Activated T-helper 2 cell treated with anti-CD3 and anti-CD28 coated beads, Interferon-gamma antibody, Interleukin-2, Interleukin-4, amounts not matched to agents 10 μg/mL and 5 μg/mL and 100 μg/mL, durations not matched to agents 14 hours and 24 hours and 36 hours (primary cell): ENCODE data around the gene MPV17L2. TPM values are rescaled to one million over a fixed set of nuclear protein-coding genes. Genes with fewer than 3 reads are reported as not detected.

Experiments
- DNase-seq: peaks from one replicate; pipeline ENCODE4 v3.0.0; 2021; ENCODE audit warnings: low spot score
- H3K27ac Mint-ChIP-seq: one replicate; pipeline ENCODE4 v1.8.0; 2021; ENCODE audit warnings: mixed read lengths
- H3K27me3 Mint-ChIP-seq: one replicate; pipeline ENCODE4 v1.8.0; 2021; ENCODE audit warnings: low read depth, mixed read lengths
- H3K36me3 Mint-ChIP-seq: one replicate; pipeline ENCODE4 v1.8.0; 2021; ENCODE audit warnings: low read depth, mixed read lengths
- H3K4me1 Mint-ChIP-seq: one replicate; pipeline ENCODE4 v1.8.0; 2021; ENCODE audit warnings: low read depth, mixed read lengths
- H3K4me3 Mint-ChIP-seq: one replicate; pipeline ENCODE4 v1.8.0; 2021; ENCODE audit warnings: low read depth, mild to moderate bottlenecking, moderate library complexity, mixed read lengths
- H3K9me3 Mint-ChIP-seq: one replicate; pipeline ENCODE4 v1.8.0; 2021; ENCODE audit warnings: mixed read lengths
- intact Hi-C: fragments of 100-400 bp; cut with micrococcal nuclease; formaldehyde crosslinking; loops from one replicate; pipeline ENCODE4 v1.15.1; 2023
- total RNA-seq: library from RNA; stranded (reverse); gene quantifications from 2 replicates; pipeline ENCODE4 v1.2.3, GENCODE V29; 2022

Gene MPV17L2
- total RNA-seq, 1 donor from 2014 or later, result 14.5 TPM

DNA sequence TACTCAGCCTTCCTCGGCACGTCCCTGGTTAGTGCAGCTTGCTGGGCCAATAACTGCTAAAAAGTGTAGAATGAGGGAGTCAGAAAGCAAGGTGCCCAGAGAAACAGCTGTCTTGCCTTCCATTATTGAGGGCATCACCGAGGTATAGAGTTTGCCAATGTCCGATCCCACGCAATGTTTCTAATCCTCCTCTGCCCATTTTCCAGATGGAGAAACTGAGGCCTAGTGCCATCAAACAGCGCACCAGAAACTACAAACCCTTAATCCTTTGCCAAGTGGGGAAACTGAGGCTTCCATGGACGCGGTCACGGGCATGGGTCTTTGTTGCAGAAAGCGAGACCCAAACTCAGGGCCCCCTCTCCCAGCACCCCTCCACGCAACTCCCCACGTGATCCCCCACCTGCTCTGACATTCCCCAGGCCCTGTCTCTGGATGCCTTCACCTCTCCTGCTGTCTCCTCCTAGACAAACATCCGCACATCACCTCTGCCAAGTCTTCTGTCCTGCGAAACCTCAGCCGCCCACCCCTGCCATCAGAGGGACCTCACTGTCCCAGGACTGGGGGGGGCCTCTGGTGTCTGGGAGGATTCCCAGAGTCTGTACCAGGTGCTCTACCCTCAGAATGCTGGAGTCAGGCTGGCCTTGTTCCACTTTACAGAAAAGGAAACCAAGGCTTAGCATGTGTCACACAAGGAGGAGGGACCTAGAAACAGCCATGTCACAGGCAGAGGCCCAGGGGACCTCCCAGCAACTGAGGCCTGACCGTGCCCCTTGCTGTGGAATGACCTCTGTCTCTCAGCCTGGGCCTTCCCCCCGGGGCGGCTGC lies 34.1 kb downstream of the MPV17L2 start:
- DNase-seq, result no peak
- Mint-ChIP-seq H3K4me1 (peaks cover 8% of the 10 kb centered on the region), H3K27ac (no peak overlapping the region), H3K27me3 (peaks cover 57% of the 10 kb centered on the region), H3K4me3 (no peak overlapping the region), H3K9me3 (no peaks in the 10 kb centered on the region), H3K36me3 (no peaks in the 10 kb centered on the region)
- intact Hi-C loops, result no loop called here

DNA sequence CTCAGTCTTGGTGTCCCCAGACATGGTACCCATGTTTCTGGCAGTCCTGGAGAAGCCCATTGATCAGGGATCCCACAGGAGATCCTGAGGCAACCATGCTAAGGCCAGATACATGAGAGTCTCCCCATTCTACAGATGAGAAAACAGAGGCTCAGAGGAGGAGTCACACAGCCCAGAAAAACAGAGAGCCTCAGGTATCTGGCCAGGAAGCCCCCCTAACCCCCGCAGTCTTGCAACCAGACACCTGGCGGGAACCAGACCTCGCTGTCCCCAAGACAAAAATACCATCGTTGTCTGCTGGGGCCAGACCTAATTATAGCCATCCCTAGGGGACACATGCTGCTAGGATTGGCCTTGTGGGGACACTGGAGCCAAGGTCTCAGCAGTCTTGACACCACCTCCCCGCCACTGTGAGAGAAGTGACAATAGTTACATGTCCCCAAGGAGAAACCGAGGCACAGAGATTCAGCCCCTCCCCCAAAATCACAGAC lies 34.8 kb downstream of the MPV17L2 start:
- Mint-ChIP-seq H3K4me3 (no peak overlapping the region), H3K9me3 (no peaks in the 10 kb centered on the region), H3K27me3 (peaks cover 60% of the 10 kb centered on the region), H3K36me3 (no peaks in the 10 kb centered on the region), H3K27ac (no peak overlapping the region), H3K4me1 (peaks cover 11% of the 10 kb centered on the region)
- intact Hi-C loops, result no loop called here
- no peak for DNase-seq

DNA sequence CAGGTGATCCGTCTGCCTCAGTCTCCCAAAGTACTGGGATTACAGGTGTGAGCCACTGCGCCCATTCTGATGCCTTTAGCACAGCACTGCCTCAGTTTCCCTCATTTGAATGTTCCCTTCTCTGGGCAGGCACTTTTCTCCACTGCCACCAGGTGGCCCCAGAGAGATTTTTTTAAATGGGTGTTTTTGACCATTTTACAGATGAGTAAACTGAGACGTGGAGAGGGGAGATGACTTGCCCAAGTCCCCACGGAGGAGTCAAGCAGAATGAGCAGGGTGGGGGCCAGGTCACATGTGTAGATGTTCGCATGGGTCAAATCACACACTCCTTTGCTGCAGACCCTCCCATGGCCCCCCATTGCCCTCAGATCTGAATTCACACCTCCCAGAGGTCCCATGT lies 36.5 kb downstream of the MPV17L2 start:
- Mint-ChIP-seq H3K36me3 (no peaks in the 10 kb centered on the region), H3K27ac (no peak overlapping the region), H3K27me3 (peaks cover 63% of the 10 kb centered on the region), H3K4me3 (no peak overlapping the region), H3K9me3 (peaks cover 5% of the 10 kb centered on the region), H3K4me1 (peaks cover 10% of the 10 kb centered on the region)
- intact Hi-C loops, result no loop called here
- no peak for DNase-seq

DNA sequence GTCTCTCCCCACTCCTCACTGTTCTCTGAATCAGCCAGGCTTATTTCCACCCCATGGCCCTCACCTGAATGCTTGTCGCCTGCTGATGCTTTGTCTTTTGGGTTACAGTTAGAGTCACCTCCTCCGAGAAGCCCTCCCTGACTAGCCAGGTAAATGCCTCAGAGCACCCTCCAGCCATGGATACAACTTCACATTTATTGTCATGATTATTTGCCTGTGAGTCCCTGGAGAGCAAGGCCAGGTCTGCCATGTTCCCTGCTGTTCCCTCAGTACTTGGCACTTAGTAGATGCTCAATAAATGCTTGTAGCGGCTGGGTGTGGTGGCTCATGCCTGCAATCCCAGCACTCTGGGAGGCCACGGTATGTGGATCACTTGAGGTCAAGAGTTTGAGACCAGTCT lies 36.9 kb downstream of the MPV17L2 start:
- H3K9me3 Mint-ChIP-seq, result peaks cover 5% of the 10 kb centered on the region
- intact Hi-C loops, result no loop called here
- no peak for DNase-seq
- H3K36me3 Mint-ChIP-seq, result no peaks in the 10 kb centered on the region
- H3K4me3 Mint-ChIP-seq, result no peak overlapping the region
- H3K4me1 Mint-ChIP-seq, result peaks cover 6% of the 10 kb centered on the region
- peaks cover 60% of the 10 kb centered on the region for H3K27me3 Mint-ChIP-seq
- H3K27ac Mint-ChIP-seq, result no peak overlapping the region

DNA sequence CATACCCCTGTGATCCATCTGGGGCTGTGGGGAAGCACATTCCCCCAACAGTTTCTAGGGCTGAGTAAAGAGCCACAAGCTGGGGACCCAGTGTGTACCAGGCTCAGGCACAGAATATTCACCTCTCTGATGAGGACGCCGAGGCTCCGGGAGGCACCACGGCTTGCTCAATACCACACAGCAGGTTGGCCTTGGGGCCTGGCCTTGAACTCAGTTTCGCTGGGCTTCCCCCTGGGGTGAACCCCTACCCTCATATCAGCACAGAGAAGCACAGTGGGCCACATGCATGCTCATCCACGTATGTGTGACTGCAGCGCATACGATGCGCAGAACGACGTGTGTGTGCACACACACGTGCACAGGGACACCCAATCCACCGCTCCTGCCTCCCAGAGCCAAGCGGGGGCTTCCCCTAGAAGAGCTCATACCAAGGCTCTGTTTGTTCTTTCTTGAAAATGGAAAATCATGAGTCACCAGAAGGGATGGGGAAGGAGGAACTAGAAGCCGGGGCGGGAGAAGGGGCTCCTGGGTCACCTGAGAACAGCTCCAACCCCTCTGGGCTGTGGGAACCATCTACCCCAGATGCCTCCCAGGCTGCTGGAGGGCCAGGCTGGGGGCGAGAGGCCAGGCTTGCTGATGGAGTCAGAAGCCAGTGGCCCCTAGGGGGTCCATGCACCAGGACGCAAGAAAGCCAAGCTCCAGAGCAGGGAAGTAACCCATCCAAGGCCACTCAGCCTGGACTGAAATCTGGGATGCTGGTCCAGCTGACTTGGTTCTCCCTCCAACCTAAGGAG lies 38.1 kb downstream of the MPV17L2 start:
- H3K9me3 Mint-ChIP-seq, result peaks cover 5% of the 10 kb centered on the region
- peaks cover 49% of the 10 kb centered on the region for H3K27me3 Mint-ChIP-seq
- H3K4me3 Mint-ChIP-seq, result no peak overlapping the region
- no peaks in the 10 kb centered on the region for H3K36me3 Mint-ChIP-seq
- H3K4me1 Mint-ChIP-seq, result peaks cover 3% of the 10 kb centered on the region
- intact Hi-C loops, result no loop called here
- DNase-seq, result no peak
- H3K27ac Mint-ChIP-seq, result no peak overlapping the region

DNA sequence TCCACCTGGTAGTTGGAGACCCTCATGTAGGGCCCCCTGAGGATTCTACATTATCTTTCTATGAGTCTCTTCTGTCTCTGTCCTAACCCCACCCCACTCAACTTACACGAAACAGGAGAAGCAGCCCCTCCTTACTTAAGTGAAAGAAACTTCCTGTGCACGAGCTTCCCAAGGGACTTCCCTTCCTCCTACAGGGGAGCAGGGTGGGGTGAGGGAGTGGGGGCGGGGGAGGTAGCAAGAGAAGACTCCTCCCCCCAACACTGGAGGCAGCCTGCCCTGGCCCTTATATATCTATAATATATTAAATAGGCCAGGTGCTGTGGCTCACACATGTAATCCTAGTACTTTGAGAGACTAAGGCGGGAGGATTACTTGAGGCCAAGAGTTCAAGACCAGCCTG lies 38.8 kb downstream of the MPV17L2 start:
- Mint-ChIP-seq H3K27ac (no peak overlapping the region), H3K9me3 (peaks cover 5% of the 10 kb centered on the region), H3K4me3 (no peak overlapping the region), H3K4me1 (peaks cover 3% of the 10 kb centered on the region), H3K27me3 (peaks cover 46% of the 10 kb centered on the region), H3K36me3 (no peaks in the 10 kb centered on the region)
- intact Hi-C loops, result no loop called here
- DNase-seq, result no peak

DNA sequence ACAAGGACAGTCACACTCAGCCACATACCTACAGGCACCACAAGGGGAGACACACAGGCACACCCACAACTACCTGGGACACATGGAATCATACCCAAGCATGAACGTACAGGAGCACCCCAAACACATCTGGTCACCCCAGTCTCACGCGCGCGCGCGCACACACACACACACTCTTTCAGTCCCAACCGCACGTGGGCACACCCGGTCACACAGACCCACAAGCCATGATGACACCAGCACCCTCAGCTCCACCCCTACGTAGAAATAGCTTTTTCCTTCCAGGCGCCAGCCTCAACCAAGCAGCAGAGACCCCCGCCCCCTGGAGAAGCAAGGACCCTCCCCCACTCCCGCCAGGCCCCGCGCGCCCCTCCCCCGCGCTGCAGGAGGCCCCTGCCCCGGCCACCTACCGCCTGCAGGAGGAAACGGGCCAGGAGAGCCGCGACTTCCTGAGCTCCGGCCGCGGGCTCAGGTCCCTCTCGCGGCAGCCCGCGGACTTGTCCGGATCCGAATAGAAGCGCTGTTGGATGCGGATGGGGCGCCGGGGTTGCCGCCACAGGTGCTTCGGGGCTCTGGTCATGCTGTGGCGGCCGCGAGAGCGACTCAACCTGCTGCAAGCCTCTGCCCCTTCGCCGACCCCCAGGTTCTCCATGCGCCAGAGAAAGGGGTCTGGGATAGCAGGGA lies 39.7 kb downstream of the MPV17L2 start:
- Mint-ChIP-seq H3K27ac (no peak overlapping the region), H3K36me3 (no peaks in the 10 kb centered on the region), H3K27me3 (peaks cover 38% of the 10 kb centered on the region), H3K4me1 (peaks cover 3% of the 10 kb centered on the region), H3K4me3 (no peak overlapping the region), H3K9me3 (peaks cover 5% of the 10 kb centered on the region)
- DNase-seq, result no peak
- intact Hi-C loops, result no loop called here

DNA sequence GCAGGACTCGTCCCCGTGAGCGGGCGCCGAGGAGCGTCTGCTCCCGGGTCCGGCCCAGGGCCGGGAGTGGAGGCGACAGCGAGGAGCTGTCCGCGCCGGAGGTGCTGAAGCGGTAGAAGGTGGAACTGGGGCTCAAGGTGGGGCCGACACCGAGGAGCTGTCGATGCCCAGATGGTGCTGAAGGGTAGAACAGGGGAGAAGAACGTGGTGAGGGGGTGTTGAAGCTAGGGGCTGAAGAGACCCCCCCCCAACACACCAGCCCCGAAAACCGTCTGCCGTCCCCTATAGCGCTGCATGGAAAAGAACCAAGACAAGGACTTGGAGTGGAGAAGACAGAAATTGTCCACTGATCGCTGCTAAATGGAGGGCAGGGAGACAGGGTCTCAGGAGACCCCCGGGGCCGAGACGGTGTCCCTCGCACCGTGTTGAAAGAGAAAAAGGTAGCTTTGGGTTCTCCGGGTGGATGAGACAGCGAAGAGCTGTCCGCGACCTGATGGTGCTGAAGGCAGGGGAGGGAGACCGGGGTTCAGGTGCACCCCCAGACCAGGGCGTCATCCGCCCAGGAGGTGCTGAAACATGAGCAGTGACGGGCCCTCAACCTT lies 40.3 kb downstream of the MPV17L2 start:
- DNase-seq, result peak; percentile 63
- no peak overlapping the region for H3K27ac Mint-ChIP-seq
- no peaks in the 10 kb centered on the region for H3K36me3 Mint-ChIP-seq
- H3K9me3 Mint-ChIP-seq, result peaks cover 5% of the 10 kb centered on the region
- intact Hi-C loops, result no loop called here
- peaks cover 3% of the 10 kb centered on the region for H3K4me1 Mint-ChIP-seq
- H3K4me3 Mint-ChIP-seq, result no peak overlapping the region
- H3K27me3 Mint-ChIP-seq, result peaks cover 33% of the 10 kb centered on the region

DNA sequence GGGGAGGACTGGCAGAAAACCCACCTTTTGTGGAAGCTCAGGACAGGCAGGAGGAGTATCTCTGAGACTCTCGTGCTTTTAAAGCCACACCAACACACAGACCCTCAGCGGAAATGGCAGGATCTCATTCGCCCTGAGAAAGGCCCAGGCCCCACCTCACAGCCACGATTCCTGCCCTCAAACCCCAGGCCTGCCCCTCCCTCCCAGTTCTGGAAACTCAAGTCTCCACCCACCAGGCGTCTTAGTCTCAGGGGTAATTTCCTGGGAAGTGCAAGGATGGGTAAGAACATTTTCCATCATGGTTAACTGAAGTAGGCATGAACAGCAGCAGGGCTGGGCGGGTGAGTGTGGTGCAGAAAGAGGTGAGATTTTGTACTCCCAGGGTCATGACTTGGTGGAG lies 41.2 kb downstream of the MPV17L2 start:
- intact Hi-C loops, result no loop called here

DNA sequence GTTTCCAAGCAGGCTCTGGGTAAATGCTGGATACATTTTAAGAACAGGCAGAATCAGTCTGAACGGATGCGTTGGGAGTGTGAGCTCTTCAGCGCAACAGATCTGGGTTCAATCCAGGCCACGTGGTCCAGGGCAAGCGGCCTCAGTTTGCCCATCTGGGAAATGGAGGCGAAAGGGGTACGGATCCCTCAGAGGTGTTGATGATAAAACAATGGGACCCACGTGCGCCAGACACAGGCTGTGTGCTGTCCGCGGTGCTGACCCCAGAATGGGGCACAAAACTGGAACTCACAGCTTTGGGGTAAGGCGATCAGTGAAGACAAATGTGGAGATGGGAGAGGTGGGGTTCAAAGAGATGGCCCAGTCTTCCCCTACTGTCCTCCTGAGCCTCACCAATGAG lies 46.3 kb downstream of the MPV17L2 start:
- Mint-ChIP-seq H3K27ac (no peak overlapping the region), H3K4me3 (no peak overlapping the region), H3K36me3 (no peaks in the 10 kb centered on the region), H3K9me3 (no peaks in the 10 kb centered on the region), H3K4me1 (no peaks in the 10 kb centered on the region), H3K27me3 (no peaks in the 10 kb centered on the region)
- no peak for DNase-seq
- intact Hi-C loops, result no loop called here

More for the DNA sequence above, 41.2 kb downstream of the MPV17L2 start:
- H3K36me3 Mint-ChIP-seq, result no peaks in the 10 kb centered on the region
- H3K4me3 Mint-ChIP-seq, result no peak overlapping the region
- H3K9me3 Mint-ChIP-seq, result peaks cover 5% of the 10 kb centered on the region
- peaks cover 3% of the 10 kb centered on the region for H3K4me1 Mint-ChIP-seq
- H3K27ac Mint-ChIP-seq, result no peak overlapping the region
- no peak for DNase-seq
- H3K27me3 Mint-ChIP-seq, result peaks cover 33% of the 10 kb centered on the region

DNA sequence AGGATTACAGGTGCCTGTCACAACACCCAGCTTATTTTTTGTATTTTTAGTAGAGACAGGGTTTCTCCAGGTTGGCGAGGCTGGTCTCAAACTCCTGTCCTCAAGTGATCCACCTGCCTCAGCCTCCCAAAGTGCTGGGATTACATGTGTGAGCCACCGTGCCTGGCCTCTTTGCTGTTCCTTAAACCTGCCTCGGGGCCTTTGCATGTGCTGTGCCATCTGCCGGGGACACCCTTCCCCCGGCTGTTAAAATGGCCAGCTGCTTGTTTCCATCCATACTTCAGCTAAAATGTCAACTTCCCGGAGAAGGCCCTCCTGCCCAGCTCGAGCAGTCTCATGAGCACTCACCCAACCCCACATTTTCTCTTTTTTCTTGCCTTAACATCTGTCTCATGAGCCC lies 52.3 kb downstream of the MPV17L2 start:
- Mint-ChIP-seq H3K4me3 (no peak overlapping the region), H3K4me1 (no peaks in the 10 kb centered on the region), H3K27ac (no peak overlapping the region), H3K27me3 (no peaks in the 10 kb centered on the region), H3K36me3 (no peaks in the 10 kb centered on the region), H3K9me3 (no peaks in the 10 kb centered on the region)
- no peak for DNase-seq
- intact Hi-C loops, result no loop called here
